A549 treated with Hydrocortisone at 1 μM for 4 hours (cell line): ENCODE results near the gene GOLGA8S. TPM values are rescaled to one million over a fixed set of nuclear protein-coding genes. Genes with fewer than 3 reads are reported as not detected.

Experiments
- total RNA-seq: library from RNA; stranded (reverse); fragments of 200-300 nt; extraction: Qiagen RNA extraction; gene quantifications from 5 replicates; pipeline ENCODE4 v1.2.3, GENCODE V29; 2022

Gene GOLGA8S, protein sequence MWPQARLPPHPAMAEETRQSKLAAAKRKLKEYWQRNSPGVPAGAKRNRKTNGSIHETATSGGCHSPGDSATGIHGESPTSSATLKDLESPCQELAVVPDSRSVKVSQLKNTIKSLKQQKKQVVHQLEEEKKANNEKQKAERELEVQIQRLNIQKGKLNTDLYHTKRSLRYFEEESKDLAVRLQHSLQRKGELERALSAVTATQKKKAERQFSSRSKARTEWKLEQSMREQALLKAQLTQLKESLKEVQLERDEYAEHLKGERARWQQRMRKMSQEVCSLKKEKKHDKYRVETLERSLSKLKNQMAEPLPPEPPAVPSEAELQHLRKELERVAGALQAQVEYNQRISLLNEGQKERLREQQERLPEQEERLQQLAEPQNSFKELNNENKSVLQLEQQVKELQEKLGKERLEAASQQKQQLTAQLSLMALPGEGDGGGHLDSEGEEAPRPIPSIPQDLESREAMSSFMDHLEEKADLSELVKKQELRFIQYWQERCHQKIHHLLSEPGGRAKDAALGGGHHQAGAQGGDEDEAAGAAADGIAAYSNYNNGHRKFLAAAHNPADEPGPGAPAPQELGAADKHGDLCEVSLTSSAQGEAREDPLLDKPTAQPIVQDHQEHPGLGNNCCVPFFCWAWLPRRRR
- 0.08 to 0.22 TPM (median 0.14 TPM) in 5 replicates for total RNA-seq

GRCh38 chr15:23354448-23354847, at the start of gene GOLGA8S:
Gene GOLGA8S, plus strand, starts transcription at chr15:23354748. Its CDS starts 62 bp downstream, at chr15:23354810.

GRCh38 chr15:23334096-23334495, 20.5 kb upstream of the GOLGA8S start, which contains the start of gene GOLGA6L26:
Gene GOLGA6L26, minus strand, starts transcription at chr15:23334196. Its CDS starts 61 bp downstream, at chr15:23334135.

Other genes starting within 250 kb of the GOLGA8S start
- gene GOLGA6L1, start 217.9 kb upstream of the GOLGA8S start, total RNA-seq: not detected in 5 replicates
- gene GOLGA6L26, start 20.6 kb upstream of the GOLGA8S start, total RNA-seq: not detected in 5 replicates
- not detected in 5 replicates for gene GOLGA6L2, start 92.5 kb downstream of the GOLGA8S start, total RNA-seq
- gene MKRN3, start 210.9 kb downstream of the GOLGA8S start, total RNA-seq: 1.6 to 2.8 TPM (median 2.2 TPM) in 5 replicates